ENCODE measurements around the gene ENPP1. TPM values are rescaled to one million over a fixed set of nuclear protein-coding genes. Genes with fewer than 3 reads are reported as not detected.

ENPP1 gene
- total and polyA plus RNA-seq, 2 experiments from 2014 or later: 34.2 to 53.7 TPM

GRCh38 chr6:131803007-131803769, 4.6 kb upstream of the ENPP1 start:
- Histone ChIP-seq H3F3A (ENCODE audit: insufficient read depth) (peaks cover 8% of the 10 kb centered on the region), H3K36me3 (ENCODE audit: low read depth) (no peaks in the 10 kb centered on the region), H2AFZ (no peak overlapping the region), H3K9me2 (ENCODE audit: insufficient read depth) (no peaks in the 10 kb centered on the region), H3K79me2 (ENCODE audit: insufficient read depth) (no peaks in the 10 kb centered on the region), H3K27ac (no peak overlapping the region), H3K9me3 (ENCODE audit: low read depth) (no peaks in the 10 kb centered on the region), H4K20me1 (ENCODE audit: insufficient read depth) (no peaks in the 10 kb centered on the region), H3K4me1 (ENCODE audit: insufficient read depth) (no peaks in the 10 kb centered on the region), H3K27me3 (replicated peaks; ENCODE audit: insufficient read depth) (no peaks in the 10 kb centered on the region), H3K4me2 (ENCODE audit: unreplicated experiment) (no peak overlapping the region), H3K4me3 (no peak overlapping the region), H3K9ac (no peak overlapping the region)
- in situ Hi-C loops (cut with MboI): no loop called here
- DNase-seq: no peak
- WGBS, 2 experiments (ENCODE audit: low coverage in 1 of 2, low lambda C conversion rate in 2 of 2, missing lambda C conversion rate in 2 of 2): 81 to 83% methylated on average over 10 of the region's 10 CpGs
- TF ChIP-seq EZH2phosphoT487 (IDR thresholded peaks at IDR 0.05; ENCODE audit: insufficient read depth, low read depth) (no peak), EZH2 (IDR thresholded peaks at IDR 0.05; ENCODE audit: insufficient read depth, poor library complexity, severe bottlenecking) (no peak)

GRCh38 chr6:131804131-131804530, 3.7 kb upstream of the ENPP1 start:
- WGBS, 2 experiments (ENCODE audit: low coverage in 1 of 2, low lambda C conversion rate in 2 of 2, missing lambda C conversion rate in 2 of 2): 97 to 98% methylated on average over 1 of the region's 1 CpG
- peaks cover 9% of the 10 kb centered on the region for H3K79me2 ChIP-seq (ENCODE audit: insufficient read depth)
- H3F3A ChIP-seq (ENCODE audit: insufficient read depth): peaks cover 8% of the 10 kb centered on the region
- no peaks in the 10 kb centered on the region for H4K20me1 ChIP-seq (ENCODE audit: insufficient read depth)
- H3K4me3 ChIP-seq: no peak overlapping the region
- no peaks in the 10 kb centered on the region for H3K9me3 ChIP-seq (ENCODE audit: low read depth)
- in situ Hi-C loops (cut with MboI): no loop called here
- H3K4me1 ChIP-seq (ENCODE audit: insufficient read depth): no peaks in the 10 kb centered on the region
- no peaks in the 10 kb centered on the region for H3K36me3 ChIP-seq (ENCODE audit: low read depth)
- no peaks in the 10 kb centered on the region for H3K27me3 ChIP-seq (replicated peaks; ENCODE audit: insufficient read depth)
- no peaks in the 10 kb centered on the region for H3K9me2 ChIP-seq (ENCODE audit: insufficient read depth)
- TF ChIP-seq EZH2 (IDR thresholded peaks at IDR 0.05; ENCODE audit: insufficient read depth, poor library complexity, severe bottlenecking) (no peak), EZH2phosphoT487 (IDR thresholded peaks at IDR 0.05; ENCODE audit: insufficient read depth, low read depth) (no peak)
- H2AFZ ChIP-seq: no peak overlapping the region
- H3K9ac ChIP-seq: no peak overlapping the region
- no peak overlapping the region for H3K27ac ChIP-seq
- DNase-seq: no peak
- no peak overlapping the region for H3K4me2 ChIP-seq (ENCODE audit: unreplicated experiment)

GRCh38 chr6:131807321-131807643, 538 bp upstream of the ENPP1 start:
- no peaks in the 10 kb centered on the region for H3K27me3 ChIP-seq (replicated peaks; ENCODE audit: insufficient read depth)
- H3K9me2 ChIP-seq (ENCODE audit: insufficient read depth): no peaks in the 10 kb centered on the region
- H3K9me3 ChIP-seq (ENCODE audit: low read depth): no peaks in the 10 kb centered on the region
- H2AFZ ChIP-seq: peak overlapping the region; percentile 96
- no peak overlapping the region; the same call in 1 of the 2 replicates for H3K27ac ChIP-seq
- H4K20me1 ChIP-seq (ENCODE audit: insufficient read depth): no peaks in the 10 kb centered on the region
- peaks cover 27% of the 10 kb centered on the region for H3K79me2 ChIP-seq (ENCODE audit: insufficient read depth)
- H3K4me3 ChIP-seq: peak overlapping the region; percentile 95
- H3F3A ChIP-seq (ENCODE audit: insufficient read depth): peaks cover 8% of the 10 kb centered on the region
- no peak for TF ChIP-seq EZH2phosphoT487 (IDR thresholded peaks at IDR 0.05; ENCODE audit: insufficient read depth, low read depth)
- peak overlapping the region; percentile 64 for H3K9ac ChIP-seq
- peak overlapping the region; percentile 83 for H3K4me2 ChIP-seq (ENCODE audit: unreplicated experiment)
- in situ Hi-C loops (cut with MboI): no loop called here
- DNase-seq: no peak
- peaks cover 17% of the 10 kb centered on the region for H3K4me1 ChIP-seq (ENCODE audit: insufficient read depth)
- 25 to 28% methylated on average over 17 of the region's 17 CpGs for WGBS, 2 experiments (ENCODE audit: low coverage in 1 of 2, low lambda C conversion rate in 2 of 2, missing lambda C conversion rate in 2 of 2)
- no peaks in the 10 kb centered on the region for H3K36me3 ChIP-seq (ENCODE audit: low read depth)

GRCh38 chr6:131808460-131809269, 845 bp downstream of the ENPP1 start:
- no peak overlapping the region for H3K27ac ChIP-seq
- in situ Hi-C loops (cut with MboI): no loop called here
- peak overlapping the region; percentile 62 for H3K9ac ChIP-seq
- H2AFZ ChIP-seq: peak overlapping the region; percentile 72
- H3F3A ChIP-seq (ENCODE audit: insufficient read depth): peaks cover 8% of the 10 kb centered on the region
- WGBS, 2 experiments (ENCODE audit: low coverage in 1 of 2, low lambda C conversion rate in 2 of 2, missing lambda C conversion rate in 2 of 2): 8% methylated on average over 12 of the region's 12 CpGs
- peaks cover 41% of the 10 kb centered on the region for H3K79me2 ChIP-seq (ENCODE audit: insufficient read depth)
- H3K36me3 ChIP-seq (ENCODE audit: low read depth): no peaks in the 10 kb centered on the region
- peak overlapping the region; percentile 80 for H3K4me2 ChIP-seq (ENCODE audit: unreplicated experiment)
- H3K4me1 ChIP-seq (ENCODE audit: insufficient read depth): peaks cover 17% of the 10 kb centered on the region
- DNase-seq: peak; percentile 17
- no peaks in the 10 kb centered on the region for H4K20me1 ChIP-seq (ENCODE audit: insufficient read depth)
- H3K27me3 ChIP-seq (replicated peaks; ENCODE audit: insufficient read depth): no peaks in the 10 kb centered on the region
- TF ChIP-seq EZH2 (IDR thresholded peaks at IDR 0.05; ENCODE audit: insufficient read depth, poor library complexity, severe bottlenecking) (no peak), EZH2phosphoT487 (IDR thresholded peaks at IDR 0.05; ENCODE audit: insufficient read depth, low read depth) (no peak)
- H3K9me3 ChIP-seq (ENCODE audit: low read depth): no peaks in the 10 kb centered on the region
- no peaks in the 10 kb centered on the region for H3K9me2 ChIP-seq (ENCODE audit: insufficient read depth)
- H3K4me3 ChIP-seq: peak overlapping the region; percentile 89
